HepG2 (cell line): ENCODE results near the gene MRGPRF. TPM values are rescaled to one million over a fixed set of nuclear protein-coding genes. Genes with fewer than 3 reads are reported as not detected.

Experiments
- ATAC-seq: fragments of 200-7000 bp; cut with Tn5 transposase; 3 replicates; pipeline ENCODE4 v1.9.1; 2020; ENCODE audit warnings: mild to moderate bottlenecking, moderate library complexity
- BruUV-seq: library from RNA; stranded (reverse); fragments of 400-500 nt; replicated peaks from 2 replicates; lab custom pipeline; 2021; lab: Mats Ljungman, UMichigan
- CTCF ChIA-PET: fragments of 300-600 bp; formaldehyde crosslinking; extraction: SDS; loops from one replicate; lab custom pipeline; 2021; ENCODE audit warnings: low total read pairs, inconsistent platforms, low intra/inter-chr PET ratio; lab: Yijun Ruan, JAX
- POLR2A ChIA-PET: fragments of 350-600 bp; sonication (Branson Sonifier 250); formaldehyde crosslinking; loops from one replicate; lab custom pipeline; 2020; ENCODE audit warnings: antibody characterized with exemption, inconsistent platforms; lab: Yijun Ruan, JAX
- DNase-seq: peaks from one replicate; pipeline ENCODE4 v3.0.0-alpha.2; 2015; ENCODE audit warnings: low spot score
- FAIRE-seq: peaks from 3 replicates; lab custom pipeline; 2011; peaks lifted over from hg19 to GRCh38; lab: Jason Lieb, UNC
- H2AFZ ChIP-seq: one replicate; pipeline ENCODE4 v1.6.1; 2011; ENCODE audit warnings: low read length, inconsistent platforms
- H3K27ac ChIP-seq: fragments of 300-600 bp; 3 replicates; pipeline ENCODE4 v1.8.0; 2011; ENCODE audit warnings: mixed run types, mild to moderate bottlenecking, mixed read lengths, low read length, inconsistent platforms; ENCODE audit not compliant: insufficient read depth; ENCODE audit errors: extremely low read length
- H3K27me3 ChIP-seq, 2 experiments: fragments of 200-600 bp in 1 of 2; 2 replicates in 1 of 2; 3 replicates in 1 of 2; pipeline versions ENCODE4 v1.6.0 to v1.8.0; 2011; ENCODE audit warnings: low read length in 2 of 2, mild to moderate bottlenecking in 2 of 2, moderate library complexity in 2 of 2, inconsistent platforms in 1 of 2; ENCODE audit not compliant: insufficient read depth in 2 of 2, control insufficient read depth in 1 of 2
- H3K36me3 ChIP-seq, 2 experiments: fragments of 200-600 bp in 1 of 2; replicated peaks in 1 of 2; 2 replicates in 1 of 2; 3 replicates in 1 of 2; pipeline versions ENCODE4 v1.5.1 to v1.8.0; 2011; ENCODE audit warnings: low read length in 2 of 2, inconsistent platforms in 1 of 2; ENCODE audit not compliant: insufficient read depth in 2 of 2, control insufficient read depth in 1 of 2
- H3K4me1 ChIP-seq: 2 replicates; pipeline ENCODE4 v1.5.1; 2012; ENCODE audit warnings: low read length, inconsistent platforms; ENCODE audit not compliant: insufficient read depth
- H3K4me2 ChIP-seq: 2 replicates; pipeline ENCODE4 v1.6.0; 2011; ENCODE audit warnings: low read depth, low read length, inconsistent platforms
- H3K4me3 ChIP-seq, 3 experiments: fragments of 200-600 bp in 1 of 3; sonication (generic), shearing (Covaris generic) in 1 of 3; replicated peaks in 1 of 3; 2 replicates each; pipeline ENCODE4 v1.5.1; 2011 to 2016; ENCODE audit warnings: low read length in 3 of 3, inconsistent platforms in 2 of 3, low read depth in 2 of 3, mild to moderate bottlenecking in 2 of 3, control low read depth in 1 of 3, mixed read lengths in 1 of 3; ENCODE audit not compliant: insufficient read depth in 1 of 3
- H3K79me2 ChIP-seq: one replicate; pipeline ENCODE4 v1.6.1; 2011; ENCODE audit warnings: low read length, inconsistent platforms; ENCODE audit not compliant: insufficient read depth
- H3K9ac ChIP-seq: 2 replicates; pipeline ENCODE4 v1.6.0; 2011; ENCODE audit warnings: mild to moderate bottlenecking, low read depth, low read length, inconsistent platforms; ENCODE audit not compliant: insufficient read depth
- H3K9me3 ChIP-seq: 2 replicates; pipeline ENCODE4 v1.5.1; 2012; ENCODE audit warnings: mild to moderate bottlenecking, low read length
- H4K20me1 ChIP-seq: 2 replicates; pipeline ENCODE4 v1.6.0; 2011; ENCODE audit warnings: inconsistent platforms, mild to moderate bottlenecking, low read length, moderate library complexity; ENCODE audit not compliant: insufficient read depth
- DPF2 ChIP-seq: sonication (generic); formaldehyde crosslinking; IDR thresholded peaks from 2 replicates; pipeline ENCODE4 v1.4.0; 2020; ENCODE audit warnings: mild to moderate bottlenecking, low read depth, missing genetic modification reagents, borderline replicate concordance
- HNF4A ChIP-seq: sonication (generic); formaldehyde crosslinking; IDR thresholded peaks from 2 replicates; pipeline ENCODE4 v1.4.0; 2020; ENCODE audit warnings: missing genetic modification reagents
- RARA ChIP-seq: IDR thresholded peaks from 2 replicates; pipeline ENCODE4 v1.6.1; 2016; ENCODE audit warnings: missing genetic modification reagents, missing compliant biosample characterization
- ZBTB33 ChIP-seq: sonication (generic); formaldehyde crosslinking; IDR thresholded peaks from 2 replicates; pipeline ENCODE4 v1.4.0; 2020; ENCODE audit warnings: missing genetic modification reagents
- ZBTB38 ChIP-seq: sonication (generic); formaldehyde crosslinking; IDR thresholded peaks from 2 replicates; pipeline ENCODE4 v1.5.1; 2020; ENCODE audit warnings: mild to moderate bottlenecking, missing genetic modification reagents
- ZNF615 ChIP-seq: sonication (generic); formaldehyde crosslinking; IDR thresholded peaks from 2 replicates; pipeline ENCODE4 v1.5.0; 2020; ENCODE audit warnings: mild to moderate bottlenecking, missing genetic modification reagents, borderline replicate concordance
- ZNF687 ChIP-seq: sonication (generic); formaldehyde crosslinking; IDR thresholded peaks from 2 replicates; pipeline ENCODE4 v1.5.1; 2020; ENCODE audit warnings: mild to moderate bottlenecking, missing genetic modification reagents, moderate library complexity
- ZNF747 ChIP-seq: sonication (generic); formaldehyde crosslinking; IDR thresholded peaks from 2 replicates; pipeline ENCODE4 v1.8.1; 2023; ENCODE audit warnings: missing genetic modification reagents, mild to moderate bottlenecking, borderline replicate concordance
- WGBS: methylation state at CpG from one replicate; pipeline ENCODE4 v1.1.6; 2017; ENCODE audit warnings: low lambda C conversion rate; 5-methylcytosine and 5-hydroxymethylcytosine counted together
- in situ Hi-C: cut with HindIII; loops from 2 replicates; pipeline ENCODE4 v1.10.0; 2017; ENCODE audit warnings: low pct_unique_long_range_greater_than_20kb; ENCODE audit not compliant: extremely low pct_ligation_motif_present
- intact Hi-C: fragments of 100-400 bp; cut with micrococcal nuclease; formaldehyde crosslinking; loops from one replicate; pipeline ENCODE4 v1.10.0; 2022; ENCODE audit not compliant: unreplicated experiment
- polyA plus RNA-seq, 8 experiments: library from polyadenylated mRNA; depleted of rRNA in 3 of 8; stranded (reverse) in 7 of 8; unstranded in 1 of 8; fragments of >200 nt; fragmentation: Illumina TruSeq in 4 of 8; extraction: Trizol in 4 of 8; gene quantifications; 2 replicates each; pipeline versions ENCODE4 v1.2.1 to v1.2.3, GENCODE V29; 2011 to 2016; ENCODE audit warnings: low read depth in 4 of 8, missing spikeins in 1 of 8, mixed read lengths in 1 of 8; ENCODE audit not compliant: insufficient read depth in 1 of 8
- total RNA-seq, 5 experiments: library from RNA; depleted of rRNA; stranded (reverse); fragments of >200 nt; fragmentation: Illumina TruSeq; extraction: Trizol; gene quantifications; 2 replicates each; pipeline ENCODE4 v1.2.3, GENCODE V29; 2016; ENCODE audit warnings: low read depth in 1 of 5

The MRGPRF gene
- total and polyA plus RNA-seq, 2 of the 13 experiments (the other 11 are each of a cell fraction or from before 2014, with no cell fraction given), result not detected

GRCh38 chr11:69055212-69055586 is 42.2 kb upstream of the MRGPRF start:
- BruUV-seq, result no TSS peak
- no peak overlapping the region for H2AFZ ChIP-seq
- intact Hi-C loops, result no loop called here
- H3K36me3 ChIP-seq, result peaks cover 4 to 8% of the 10 kb centered on the region in 2 experiments; a peak in 3 of 5 replicates
- in situ Hi-C loops, result no loop called here
- H3K4me1 ChIP-seq, result peaks cover 30% of the 10 kb centered on the region
- ChIA-PET CTCF (no interaction called here), POLR2A (no interaction called here)
- no peaks in the 10 kb centered on the region for H3K9me3 ChIP-seq
- H3K79me2 ChIP-seq, result peaks cover 5% of the 10 kb centered on the region
- peaks cover 5% of the 10 kb centered on the region; the same call in 1 of the 2 replicates for H4K20me1 ChIP-seq
- H3K4me3 ChIP-seq, result no peak overlapping the region
- H3K27me3 ChIP-seq, result no peaks in the 10 kb centered on the region
- peak overlapping the region; percentile 7; the same call in 1 of the 2 replicates for H3K4me2 ChIP-seq
- H3K9ac ChIP-seq, result no peak overlapping the region
- FAIRE-seq (no peak), DNase-seq (no peak), ATAC-seq (no peak)
- TF ChIP-seq ZNF615 (no peak), ZBTB38 (CRISPR knock-in tag) (0 out of 2 replicates have a peak, but pooled peaks have one; percentile 20), HNF4A (CRISPR knock-in tag) (peak; percentile 61), RARA (peak; percentile 43; the same call in 1 of the 2 replicates), ZBTB33 (peak; percentile 95), DPF2 (CRISPR knock-in tag) (no peak), ZNF687 (CRISPR knock-in tag) (peak; percentile 38; the same call in 1 of the 2 replicates), ZNF747 (CRISPR knock-in tag) (no peak)
- TF ChIP-seq, all 625 proteins: peak for 5
- no peak overlapping the region for H3K27ac ChIP-seq
- WGBS, result 77% methylated on average over 21 of the region's 21 CpGs
